HG03196 (cell line): Measurements from ENCODE around the gene KRT2.

Experiments
- ATAC-seq: cut with Tn5 transposase; IDR thresholded peaks from one replicate; pipeline ENCODE4 v1.9.1; 2021; ENCODE audit not compliant: unreplicated experiment

The KRT2 gene

DNA sequence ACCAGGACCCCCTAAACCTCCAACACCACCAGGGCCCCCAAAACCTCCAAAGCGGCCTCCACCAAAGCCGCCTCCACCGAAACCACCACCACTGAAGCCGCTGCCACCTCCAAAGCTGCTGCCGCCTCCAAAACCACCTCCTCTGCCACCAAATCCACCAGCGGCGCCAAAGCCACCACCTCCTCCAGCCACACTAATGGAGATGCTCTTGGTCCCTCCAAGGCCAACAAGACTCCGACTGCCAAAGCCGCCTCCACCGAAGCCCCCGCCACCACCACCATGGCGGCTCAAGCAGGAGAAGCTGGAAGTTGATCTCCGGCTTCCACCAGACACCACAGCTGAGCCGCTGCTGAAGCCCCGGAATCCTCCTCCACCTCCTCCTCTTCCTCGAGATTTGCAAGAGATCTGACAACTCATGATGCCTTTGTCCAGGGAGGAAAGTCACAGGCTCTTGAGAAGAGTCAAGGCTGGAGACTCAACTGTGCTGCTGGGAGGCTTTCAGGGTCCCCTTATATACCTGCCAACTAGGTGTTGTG, at the start of gene KRT2:
Gene KRT2, minus strand, starts transcription at position 486 of the 536 bp plus-strand sequence. Its CDS starts 69 bp downstream, at position 417.
- ATAC-seq: no peak

DNA sequence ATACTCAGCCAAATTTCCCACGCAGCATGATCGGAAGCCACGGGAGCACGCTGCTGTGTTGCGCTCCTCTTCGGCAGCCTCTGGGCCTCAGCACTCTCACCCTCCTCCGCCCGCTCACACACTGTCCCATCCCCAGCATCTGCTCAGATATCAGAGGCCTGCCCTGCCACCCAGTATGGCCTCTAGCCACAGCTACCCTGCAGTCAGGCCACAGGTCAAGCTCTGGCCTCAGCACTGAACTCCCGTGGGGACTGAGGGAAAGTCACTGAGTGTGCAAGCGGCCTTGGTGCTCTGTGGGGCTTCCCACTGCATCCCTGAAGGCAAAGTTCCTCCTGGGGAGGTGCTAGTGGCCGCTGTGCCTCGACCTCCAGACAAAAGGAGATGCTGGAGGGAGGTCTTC, 49.3 kb upstream of the KRT2 start:
- no peak for ATAC-seq

DNA sequence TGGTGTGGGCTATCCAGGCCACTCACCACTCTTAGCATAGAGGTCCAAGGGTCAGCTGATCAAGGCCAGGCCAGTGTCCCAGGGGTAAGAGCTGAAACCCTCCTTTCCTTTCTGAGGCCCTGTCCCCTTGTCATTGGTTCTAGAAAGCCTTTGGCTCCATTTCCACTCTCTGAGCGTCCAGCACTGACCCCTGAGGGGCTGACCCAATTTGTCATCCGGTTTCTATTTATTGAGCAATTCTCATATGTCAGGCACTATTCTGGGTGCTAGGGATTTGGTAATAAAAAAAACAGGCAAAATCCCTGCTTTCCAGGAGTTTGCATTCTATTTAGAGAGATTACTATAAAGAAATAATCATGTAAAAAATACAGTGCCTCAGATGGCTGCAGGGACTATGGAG, 47.9 kb upstream of the KRT2 start:
- ATAC-seq: no peak

- ATAC-seq: no peak
These were observed 47.4 kb upstream of the KRT2 start for GRCh38 chr12:52699373-52699772.

- ATAC-seq: no peak
These were observed 46.8 kb upstream of the KRT2 start for GRCh38 chr12:52698651-52699340.

- no peak for ATAC-seq
These were observed 45.1 kb upstream of the KRT2 start for GRCh38 chr12:52697058-52697582.

DNA sequence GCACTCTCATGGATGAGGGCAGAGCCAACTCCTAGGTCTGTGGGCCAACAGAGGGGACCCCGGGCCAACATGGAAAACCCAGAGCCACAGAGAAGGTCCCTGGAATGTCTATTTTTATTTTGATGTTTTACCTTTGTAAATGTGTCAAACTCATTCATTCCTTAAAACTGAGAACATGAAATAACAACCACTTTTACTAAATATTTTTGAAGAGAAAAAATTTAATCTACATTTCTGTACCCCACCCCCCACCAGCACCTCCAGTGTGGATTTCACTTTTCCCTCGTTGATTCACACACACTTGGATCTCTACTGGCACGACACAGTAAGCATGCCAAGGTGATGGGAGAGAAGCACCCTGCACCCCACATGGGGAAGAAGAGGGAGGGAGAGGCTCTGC, 44.6 kb upstream of the KRT2 start:
- no peak for ATAC-seq

- ATAC-seq: no peak
These were observed 43.0 kb upstream of the KRT2 start for GRCh38 chr12:52695039-52695438.

DNA sequence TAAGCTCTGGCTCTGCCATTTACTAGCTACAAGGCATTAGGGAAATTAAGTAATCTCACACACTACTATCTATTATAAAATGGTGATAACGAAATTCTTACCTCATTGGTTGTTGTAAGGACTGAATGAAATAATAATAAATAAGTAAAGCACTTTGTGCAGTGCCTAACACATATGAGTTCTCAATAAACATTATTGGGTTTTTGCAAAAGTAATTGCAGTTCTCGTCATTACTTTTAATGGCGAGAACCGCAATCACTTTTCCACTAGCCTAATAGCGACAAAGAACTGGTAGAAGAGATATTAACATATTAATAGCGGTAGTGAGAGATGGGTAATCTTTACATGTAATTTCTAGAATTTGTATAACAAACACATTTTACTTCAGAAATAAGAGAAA, 42.1 kb upstream of the KRT2 start:
- no peak for ATAC-seq

DNA sequence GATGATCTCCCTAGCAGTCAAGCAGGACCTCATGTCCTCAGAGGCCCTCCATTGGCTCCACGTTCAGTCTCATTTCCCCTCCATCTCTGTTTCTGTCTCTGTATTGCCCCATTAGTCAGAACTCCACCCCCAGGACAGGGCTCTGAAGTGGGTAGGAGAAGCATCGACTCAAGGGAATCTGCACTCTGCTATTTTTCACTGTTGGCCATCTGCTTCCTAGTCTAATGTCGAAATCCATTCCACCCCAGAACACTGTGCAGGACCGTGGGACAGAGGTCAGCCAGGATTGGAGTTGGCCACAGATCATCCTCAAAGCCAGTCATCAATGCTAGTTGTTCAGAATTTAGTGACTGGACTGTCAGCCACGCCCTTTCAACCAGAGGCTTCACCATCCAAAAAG, 41.2 kb upstream of the KRT2 start:
- ATAC-seq: no peak

- no peak for ATAC-seq
These were observed 40.2 kb upstream of the KRT2 start for GRCh38 chr12:52692254-52692653.

DNA sequence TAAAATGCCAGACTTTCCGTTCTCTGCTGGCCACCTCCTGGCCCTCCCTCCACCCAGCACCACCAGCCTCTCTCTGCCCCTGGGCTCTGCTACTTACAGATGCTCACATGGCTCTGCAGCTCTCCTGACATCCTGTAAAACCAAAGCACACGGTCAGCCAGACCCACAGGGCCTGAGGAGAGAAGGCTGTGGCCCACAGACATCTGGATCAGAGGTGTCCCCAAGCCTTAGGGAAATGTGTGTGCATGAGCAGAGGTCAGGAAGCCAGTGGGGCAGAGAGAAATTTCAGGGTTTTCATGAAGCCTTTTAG, 39.8 kb upstream of the KRT2 start:
- no peak for ATAC-seq

DNA sequence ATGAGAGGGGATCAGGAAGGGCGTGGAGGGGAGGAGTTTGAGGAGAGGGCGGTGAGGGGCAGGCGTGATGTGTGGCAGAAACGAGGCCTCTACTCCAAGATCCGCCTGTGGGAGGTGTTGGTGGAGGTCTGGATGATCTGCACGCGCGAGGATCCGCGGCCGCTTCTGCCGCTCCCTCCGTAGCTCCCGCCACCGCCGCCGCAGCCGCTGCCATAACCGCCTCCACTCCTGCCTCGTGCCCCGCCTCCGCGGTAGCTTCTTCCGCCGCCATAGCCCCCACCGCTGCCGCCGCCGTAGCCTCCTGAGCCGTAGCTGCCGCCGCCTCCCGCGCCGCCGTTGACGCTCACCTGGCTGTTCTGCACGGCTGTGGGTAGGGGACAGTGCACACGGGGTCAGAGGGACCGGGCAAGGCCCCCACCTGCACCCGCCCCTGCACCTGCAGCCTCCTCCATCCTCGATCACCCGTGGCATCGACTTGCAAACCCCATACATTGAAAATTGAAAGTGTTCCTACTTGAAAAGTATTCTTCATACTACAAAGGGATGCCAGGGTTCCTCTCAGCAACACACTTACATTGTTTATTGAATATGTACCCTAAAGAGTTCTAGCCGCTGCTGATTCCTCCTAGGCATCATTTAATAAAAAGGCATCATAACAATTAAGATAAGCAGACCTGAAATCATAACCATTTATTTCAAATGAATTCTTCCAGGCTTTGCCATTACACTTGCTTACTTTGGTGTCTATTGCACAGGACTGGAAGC, 39.2 kb upstream of the KRT2 start:
- no peak for ATAC-seq

DNA sequence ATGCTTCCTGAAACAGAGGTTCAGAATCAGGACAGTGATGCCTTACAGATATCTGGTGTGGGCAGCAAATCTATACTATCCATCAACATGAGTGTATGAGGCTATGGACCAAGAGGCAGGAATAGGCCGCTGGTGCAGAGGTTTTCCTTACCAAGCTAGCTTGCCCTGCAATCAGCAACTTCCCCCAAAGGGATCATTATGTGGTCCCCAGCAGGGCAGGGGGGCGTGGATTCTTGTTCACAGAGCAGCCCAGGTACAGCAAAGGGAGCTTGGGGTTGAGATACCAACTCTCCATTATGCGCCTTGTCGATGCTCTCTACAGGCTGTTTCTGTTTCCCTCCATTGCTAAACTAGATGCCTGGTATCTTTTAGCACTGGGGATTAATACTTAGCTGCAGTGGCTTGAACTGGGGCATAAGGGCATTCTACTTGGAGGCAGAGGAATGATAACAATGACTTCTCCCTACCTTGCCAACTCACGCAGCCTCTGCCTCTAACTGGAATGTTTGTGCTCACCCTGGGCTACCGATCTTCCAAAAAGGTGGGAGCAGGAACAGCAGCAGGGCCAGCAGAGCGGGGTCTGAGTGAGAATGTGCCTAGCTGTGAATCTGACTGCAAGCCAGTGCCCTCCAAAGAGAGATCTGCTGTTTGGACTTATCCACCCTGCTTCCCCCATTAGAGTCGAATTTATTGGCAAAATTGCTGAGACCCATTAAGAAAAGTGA, 38.5 kb upstream of the KRT2 start:
- no peak for ATAC-seq

- ATAC-seq: no peak
These were observed 37.9 kb upstream of the KRT2 start for GRCh38 chr12:52689936-52690335.

DNA sequence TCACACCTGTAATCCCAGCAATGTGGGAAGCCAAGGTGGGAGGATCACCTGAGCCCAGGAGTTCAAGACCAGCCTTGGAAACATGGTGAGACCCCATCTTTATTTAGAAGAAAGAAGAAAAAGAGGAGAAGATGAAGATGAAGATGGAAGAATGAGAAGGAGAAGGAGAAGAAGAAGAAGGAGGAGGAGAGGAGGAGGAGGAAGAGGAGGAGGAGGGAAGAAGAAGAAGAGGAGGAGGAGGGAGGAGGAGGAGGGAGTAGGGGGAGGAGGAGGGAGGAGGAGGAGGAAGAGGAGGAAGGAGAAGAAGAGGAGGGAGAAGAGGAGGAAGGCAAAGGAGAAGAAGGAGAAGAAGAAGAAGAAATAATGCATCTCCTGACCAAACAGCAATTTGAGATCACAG, 37.2 kb upstream of the KRT2 start:
- no peak for ATAC-seq

DNA sequence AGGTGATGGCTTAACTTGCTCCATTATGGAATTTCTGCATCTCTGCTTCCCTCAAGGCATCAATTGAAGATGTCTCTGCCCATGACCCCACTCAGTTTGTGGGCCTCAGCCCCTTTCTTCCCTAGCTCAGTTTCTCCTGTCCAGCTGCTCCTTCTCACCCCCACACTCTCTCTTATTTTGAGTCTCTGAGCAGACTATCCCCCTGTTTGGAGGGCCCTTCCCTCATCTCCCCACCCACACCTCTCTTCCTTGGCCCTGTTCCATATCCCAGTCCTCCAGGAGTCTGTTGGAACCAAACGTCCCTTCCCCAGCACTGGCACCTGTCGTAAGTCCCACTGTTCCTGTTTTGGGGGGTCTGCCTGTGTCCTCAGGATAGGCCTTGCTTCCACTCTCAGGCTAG, 36.5 kb upstream of the KRT2 start:
- no peak for ATAC-seq

DNA sequence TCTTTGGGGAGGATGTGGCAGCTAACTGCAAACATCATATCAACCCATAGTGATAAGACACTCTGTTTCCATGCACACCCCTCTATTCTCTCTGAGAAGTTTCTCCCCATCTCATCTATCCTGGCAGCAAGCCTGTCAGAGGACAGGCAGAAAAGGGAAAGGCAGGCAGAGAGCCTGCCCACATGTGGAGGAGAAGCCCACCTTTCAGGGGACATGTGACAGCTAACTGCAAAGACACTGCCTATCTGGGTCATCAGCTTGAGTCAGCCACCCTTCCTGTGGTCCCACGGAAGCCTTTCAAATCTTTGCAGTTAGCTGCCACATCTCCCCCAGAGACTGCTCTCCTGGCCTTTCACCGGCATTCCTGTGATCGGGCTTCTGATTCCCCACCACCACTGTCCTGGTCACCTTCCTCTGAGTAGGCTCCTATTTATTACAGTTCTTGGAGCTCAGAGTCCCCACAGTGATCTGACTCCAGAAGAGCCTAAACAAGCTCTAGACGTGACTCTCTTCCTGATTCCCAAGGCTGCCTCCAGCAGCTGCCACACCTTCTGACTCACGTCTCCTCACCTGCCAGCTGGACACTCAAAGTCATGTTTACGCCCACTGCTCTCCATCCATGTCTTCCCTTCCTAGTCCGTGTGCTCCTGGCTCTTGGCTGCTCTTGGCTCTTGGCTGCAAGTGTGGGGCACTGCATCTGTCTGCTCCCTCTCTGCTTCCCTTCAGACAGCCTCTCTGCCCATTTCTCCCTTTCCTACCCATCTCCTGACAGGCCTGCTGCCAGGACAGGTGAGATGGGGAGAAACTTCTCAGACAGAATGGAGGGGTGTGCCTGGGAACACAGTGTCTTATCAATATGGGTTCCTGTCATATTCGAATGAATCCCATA, 35.7 kb upstream of the KRT2 start:
- ATAC-seq: no peak

DNA sequence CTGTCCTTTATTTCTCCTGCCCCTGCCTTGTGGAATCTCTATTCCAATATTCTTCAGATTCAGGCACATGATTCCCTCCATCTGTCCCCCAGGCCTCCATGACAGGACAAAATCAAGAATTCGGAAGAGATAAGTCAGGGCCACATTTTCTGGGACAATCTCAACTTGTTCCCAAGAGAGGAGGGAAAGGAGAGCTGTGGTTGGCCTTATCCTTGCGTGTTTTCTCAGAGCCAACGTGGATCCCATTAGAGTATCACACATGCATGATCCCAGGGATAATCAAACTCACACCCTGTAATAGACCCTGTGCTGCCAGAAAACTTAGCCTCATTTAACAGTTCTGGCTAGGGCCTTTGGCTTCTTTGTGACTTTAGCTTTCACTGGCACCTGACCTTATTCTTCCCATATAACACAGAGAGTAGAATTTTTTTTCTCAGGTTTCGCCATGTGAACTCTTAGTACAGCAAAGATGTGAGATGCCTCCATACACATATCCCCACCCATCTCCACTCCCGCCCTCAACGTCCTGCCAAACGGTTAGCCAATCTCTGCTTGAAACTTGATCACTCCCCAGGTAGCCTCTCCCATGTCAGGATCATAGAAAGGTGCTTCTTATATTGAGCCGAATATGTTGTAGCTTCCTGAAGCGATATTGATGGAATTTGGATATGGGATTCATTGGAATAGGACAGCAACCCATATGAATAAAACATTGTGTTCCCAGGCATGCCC, 34.9 kb upstream of the KRT2 start:
- ATAC-seq: no peak

DNA sequence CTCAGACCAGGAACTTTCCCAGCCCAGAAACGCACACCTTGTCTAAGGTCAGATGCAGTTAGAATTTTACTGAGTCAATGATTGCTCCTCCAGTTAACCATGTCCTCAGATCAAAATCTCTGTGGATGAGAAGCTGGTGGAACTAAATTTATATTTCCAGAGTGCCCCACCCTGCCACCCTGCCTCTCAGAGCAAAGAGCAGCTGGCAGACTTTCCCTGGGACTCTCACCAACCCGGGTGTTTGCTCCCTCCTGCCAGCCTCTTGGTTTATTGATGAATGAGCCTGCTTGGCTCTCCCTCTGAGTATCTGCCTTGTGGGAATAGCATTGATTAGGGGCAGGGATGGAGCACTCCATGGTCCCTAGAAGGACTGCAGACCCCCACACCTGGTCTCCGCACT, 34.1 kb upstream of the KRT2 start:
- ATAC-seq: no peak
